ENCODE measurements around the gene CNTN5.

CNTN5 gene

DNA sequence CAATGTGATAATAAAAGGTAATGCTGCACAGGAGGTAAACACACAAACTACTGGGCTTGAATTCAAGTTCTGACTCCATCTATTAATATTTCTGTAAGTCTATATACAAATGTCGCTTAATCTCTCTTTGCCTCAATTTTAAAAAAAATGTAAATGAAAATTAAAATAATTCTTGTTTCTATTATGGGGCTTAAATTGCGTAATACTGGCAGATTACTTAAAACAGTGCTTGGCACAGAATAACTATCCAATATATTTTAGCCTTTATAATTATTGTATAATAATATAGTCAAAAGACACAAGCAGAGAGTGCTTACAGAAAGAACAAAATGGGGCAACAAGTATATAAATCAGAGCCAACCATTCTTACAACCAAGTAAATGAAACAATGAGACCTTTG, 489.1 kb downstream of the CNTN5 start:
- no peak for DNase-seq (ENCODE audit: low spot score)

DNA sequence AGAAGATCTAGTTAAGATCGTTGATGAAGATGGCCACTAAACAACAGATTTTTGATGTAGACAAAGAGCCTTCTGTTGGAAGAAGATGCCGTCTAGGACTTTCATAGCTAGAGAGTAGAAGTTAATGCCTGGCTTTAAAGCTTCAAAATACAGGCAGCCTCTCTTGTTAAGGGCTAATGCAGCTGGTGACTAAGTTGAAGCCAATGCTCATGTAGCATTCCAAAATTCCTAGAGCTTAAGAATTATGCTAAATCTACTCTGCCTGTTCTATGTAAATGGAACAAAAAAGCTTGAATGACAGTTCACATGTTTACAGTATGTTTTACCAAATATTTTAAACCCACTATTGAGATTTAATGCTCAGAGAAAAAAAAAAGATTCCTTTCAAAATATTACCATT, 492.6 kb downstream of the CNTN5 start:
- no peak for DNase-seq (ENCODE audit: low spot score)

- DNase-seq (ENCODE audit: low spot score): no peak
Observed at GRCh38 chr11:99519095-99519494, 498.3 kb downstream of the CNTN5 start.

- DNase-seq (ENCODE audit: low spot score): no peak
Observed at GRCh38 chr11:99522467-99523173, 501.9 kb downstream of the CNTN5 start.

DNA sequence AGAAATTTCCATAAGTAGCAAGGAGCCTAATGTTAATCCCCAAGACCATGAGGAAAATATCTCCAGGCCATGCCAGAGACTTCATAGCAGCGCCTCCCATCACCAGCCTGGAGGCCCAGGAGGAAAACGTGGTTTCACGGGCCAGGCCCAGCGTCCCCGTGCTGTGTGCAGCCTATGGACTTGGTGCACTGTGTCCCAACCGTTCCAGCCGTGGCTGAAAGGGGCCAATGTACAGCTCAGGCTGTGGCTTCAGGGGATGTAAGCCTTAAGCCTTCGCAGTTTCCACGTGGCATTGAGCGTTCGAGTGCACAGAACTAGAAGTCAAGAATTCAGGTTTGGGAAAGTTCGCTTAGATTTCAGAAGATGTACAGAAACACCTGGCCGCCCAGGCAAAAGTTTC, 510.7 kb downstream of the CNTN5 start:
- DNase-seq (ENCODE audit: low spot score): no peak

- no peak for DNase-seq (ENCODE audit: low spot score)
Observed at GRCh38 chr11:99534812-99535211, 514.1 kb downstream of the CNTN5 start.

GRCh38 chr11:99535406-99535805, 514.7 kb downstream of the CNTN5 start:
- DNase-seq (ENCODE audit: low spot score): no peak

GRCh38 chr11:99535819-99536218, 515.1 kb downstream of the CNTN5 start:
- DNase-seq (ENCODE audit: low spot score): no peak

DNA sequence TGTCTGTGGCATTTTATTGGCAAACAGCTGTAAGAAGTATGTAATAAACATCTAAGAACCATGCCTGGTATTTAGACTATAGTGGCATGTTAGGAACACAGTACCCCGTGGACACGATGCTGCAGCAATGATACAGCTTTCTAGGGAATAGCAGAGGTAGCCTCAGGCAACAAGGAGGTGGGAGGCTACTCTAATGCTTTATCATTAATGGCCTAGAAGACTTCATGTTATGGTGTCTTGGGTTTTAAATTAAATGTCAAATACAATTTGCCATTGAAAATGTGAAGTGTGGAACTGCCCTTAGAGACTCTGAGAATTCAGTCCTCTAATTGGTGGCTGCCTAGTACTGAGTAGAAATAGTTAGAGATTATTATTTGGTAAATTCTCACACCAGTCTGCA, 516.9 kb downstream of the CNTN5 start:
- no peak for DNase-seq (ENCODE audit: low spot score)

GRCh38 chr11:99545616-99546015, 524.9 kb downstream of the CNTN5 start:
- no peak for DNase-seq (ENCODE audit: low spot score)

DNA sequence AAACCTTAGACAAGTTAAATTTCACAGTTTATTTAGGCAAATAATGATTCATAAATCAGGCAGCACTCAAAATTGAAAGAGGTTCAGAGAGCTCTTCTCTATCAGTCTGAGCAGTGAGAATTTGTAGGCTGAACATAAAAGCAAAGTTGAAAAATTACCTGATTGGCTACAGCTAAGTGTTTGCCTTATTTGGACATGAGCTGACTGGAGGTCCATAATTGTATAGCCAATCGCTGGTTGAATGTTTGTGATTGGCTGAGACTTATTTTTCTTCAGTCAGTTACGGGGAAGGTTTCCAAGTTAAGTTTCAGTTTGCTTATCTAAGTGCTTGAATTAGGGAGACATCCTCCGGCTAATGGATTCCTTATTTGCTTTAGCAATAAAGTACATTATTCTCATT, 527.5 kb downstream of the CNTN5 start:
- DNase-seq (ENCODE audit: low spot score): no peak

DNA sequence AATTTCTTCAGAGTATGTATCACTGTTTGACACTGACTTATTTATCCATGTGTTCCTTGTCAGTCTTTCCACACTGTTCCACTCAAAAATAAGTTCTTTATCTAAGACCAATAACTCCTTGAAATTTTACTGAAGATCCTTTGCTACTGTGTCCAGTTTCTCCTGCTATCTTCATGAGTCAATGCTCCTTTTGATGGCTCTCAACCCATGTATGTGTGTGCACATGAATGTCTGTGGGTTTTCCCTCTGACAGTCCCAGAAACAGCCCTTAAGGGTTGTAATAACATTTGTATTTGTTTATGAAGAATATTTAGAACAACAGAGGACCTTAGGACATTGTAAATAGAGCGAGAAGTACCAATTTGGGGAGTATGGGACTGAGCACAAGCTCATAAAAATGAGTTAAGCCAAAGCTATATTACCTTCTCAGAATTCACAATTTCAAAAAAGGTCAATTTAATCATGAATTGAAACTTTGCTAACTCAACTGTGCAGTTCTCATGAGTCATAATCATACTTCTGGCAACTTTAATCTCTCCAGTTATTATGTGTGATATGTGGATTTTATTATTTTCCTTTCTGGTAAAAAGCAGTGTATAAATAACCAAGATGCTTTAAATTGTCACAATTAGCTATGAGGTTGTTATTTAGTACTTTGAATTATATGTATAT, 533.6 kb downstream of the CNTN5 start:
- DNase-seq (ENCODE audit: low spot score): no peak

DNA sequence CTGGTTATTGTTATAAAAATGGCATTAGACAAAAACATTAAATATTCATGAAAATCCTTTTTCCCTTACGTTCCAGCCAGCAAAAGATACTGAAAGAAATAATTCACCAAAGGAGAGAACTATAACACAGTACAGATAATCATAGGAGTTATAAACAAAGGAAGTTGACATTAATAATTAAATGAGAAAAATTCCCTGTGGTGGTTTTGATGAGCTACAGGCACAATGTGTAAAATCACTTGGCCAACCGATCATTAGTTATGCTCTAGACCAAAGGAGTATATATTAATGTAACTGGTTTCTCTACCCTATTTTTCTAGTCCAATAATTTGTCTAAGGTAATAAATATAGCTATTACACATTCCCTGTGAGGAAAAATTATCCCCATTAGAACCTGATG, 534.7 kb downstream of the CNTN5 start:
- DNase-seq (ENCODE audit: low spot score): no peak

DNA sequence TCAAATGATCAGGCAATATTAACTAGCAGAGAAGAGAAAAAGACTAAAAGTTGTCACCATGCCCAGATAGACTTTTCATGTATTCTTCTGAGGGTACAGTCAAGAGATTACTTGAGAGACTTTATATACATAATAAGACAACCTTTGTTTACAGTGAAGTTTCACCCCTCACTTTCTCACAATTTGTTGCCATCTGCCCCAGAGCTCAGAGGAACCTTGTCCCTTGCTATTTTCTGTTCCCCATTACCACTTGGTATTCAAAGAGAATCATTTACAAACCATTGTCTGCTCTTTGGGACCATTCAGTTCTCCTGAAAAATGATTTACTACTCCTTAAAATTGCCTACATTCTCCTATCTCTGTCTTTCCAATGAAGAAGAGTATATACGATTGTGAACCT, 544.6 kb downstream of the CNTN5 start:
- DNase-seq (ENCODE audit: low spot score): no peak

- no peak for DNase-seq (ENCODE audit: low spot score)
Observed at GRCh38 chr11:99567334-99567956, 546.7 kb downstream of the CNTN5 start.

- DNase-seq (ENCODE audit: low spot score): no peak
Observed at GRCh38 chr11:99568808-99569207, 548.1 kb downstream of the CNTN5 start.

DNA sequence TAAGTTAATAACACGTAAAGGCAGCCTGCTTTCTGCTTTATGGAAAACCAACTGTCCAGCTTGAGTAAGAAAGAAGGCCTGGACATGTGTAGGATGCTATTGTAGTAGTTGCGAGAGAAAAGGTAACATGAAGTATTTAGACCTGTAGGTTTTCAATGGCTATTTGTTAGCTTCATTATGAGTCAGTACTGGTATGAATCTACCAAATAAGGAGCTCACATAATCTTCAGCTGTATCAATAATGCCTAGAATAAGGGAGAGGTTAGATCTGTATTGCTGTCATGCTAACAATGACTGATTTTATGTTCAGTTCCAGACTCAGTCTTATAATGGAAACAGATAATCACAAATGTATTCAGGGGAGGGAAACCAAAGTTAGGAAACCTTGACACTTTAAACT, 550.3 kb downstream of the CNTN5 start:
- no peak for DNase-seq (ENCODE audit: low spot score)

DNA sequence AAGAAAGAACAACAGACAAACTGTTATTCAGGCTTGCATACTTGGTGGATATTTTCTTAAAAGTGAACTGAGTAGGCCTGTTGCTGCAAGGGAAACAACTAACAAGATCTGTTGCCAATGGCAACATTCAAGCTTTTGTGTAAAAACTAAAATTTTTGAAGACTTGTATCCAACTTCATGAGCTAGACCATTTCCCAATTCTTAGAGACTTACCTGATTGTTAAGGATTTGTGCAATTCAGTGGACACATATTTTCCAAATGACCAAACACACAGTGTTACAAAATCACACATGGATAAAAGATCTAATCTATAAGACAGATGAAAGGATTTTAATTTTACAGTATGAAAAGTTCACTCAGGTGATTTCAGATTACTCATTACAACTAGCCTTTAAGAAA, 564.1 kb downstream of the CNTN5 start:
- no peak for DNase-seq (ENCODE audit: low spot score)

- DNase-seq (ENCODE audit: low spot score): no peak
Observed at GRCh38 chr11:99585606-99586005, 564.9 kb downstream of the CNTN5 start.

- no peak for DNase-seq (ENCODE audit: low spot score)
Observed at GRCh38 chr11:99589771-99590170, 569.0 kb downstream of the CNTN5 start.

- no peak for DNase-seq (ENCODE audit: low spot score)
Observed at GRCh38 chr11:99592266-99592665, 571.5 kb downstream of the CNTN5 start.

DNA sequence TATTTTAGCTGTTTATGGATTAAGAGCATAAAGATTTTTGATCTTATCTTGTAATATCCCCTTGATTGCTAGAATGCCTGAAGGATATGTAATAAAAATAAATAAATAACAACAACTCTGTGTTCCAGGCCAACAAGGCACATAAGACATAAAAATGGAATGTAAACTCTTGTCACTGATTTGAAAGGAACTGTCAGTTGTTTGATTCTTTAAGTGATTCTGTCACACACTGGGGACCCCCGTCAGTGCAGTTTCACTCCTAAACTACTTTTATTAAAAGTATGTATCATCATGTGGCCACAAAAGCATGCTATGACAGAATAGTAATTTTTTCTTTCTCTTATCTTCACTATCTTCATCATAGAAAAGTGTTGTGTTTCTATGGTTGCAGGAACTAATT, 572.4 kb downstream of the CNTN5 start:
- no peak for DNase-seq (ENCODE audit: low spot score)

DNA sequence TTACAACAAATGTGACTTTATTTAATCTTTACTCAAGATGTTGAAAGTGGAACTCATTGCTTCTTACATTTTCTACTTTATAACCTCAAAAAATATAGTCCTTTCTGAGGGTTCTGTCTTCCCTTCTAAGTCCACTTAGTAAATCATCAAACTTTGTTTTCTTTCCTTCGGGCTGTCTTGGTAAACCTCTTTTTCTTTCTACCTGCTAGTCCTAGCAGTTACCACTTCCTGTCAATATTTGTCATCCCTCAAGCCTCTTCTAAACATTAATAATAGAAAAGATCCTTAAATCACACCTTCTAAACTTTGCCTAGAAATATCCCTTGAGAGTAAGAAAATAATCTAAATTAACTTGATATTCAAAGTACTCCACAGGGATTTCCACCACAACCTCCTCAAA, 580.4 kb downstream of the CNTN5 start:
- DNase-seq (ENCODE audit: low spot score): no peak

- no peak for DNase-seq (ENCODE audit: low spot score)
Observed at GRCh38 chr11:99614352-99614751, 593.6 kb downstream of the CNTN5 start.

All from Ammon's horn (tissue), 1 donor.